Cardiac fibroblast (primary cell): ENCODE data around the gene KLRK1.
A peak's percentile ranks its signal among the peaks of the same experiment; 100 is the strongest.

Experiments used
- DNase-seq, 2 donors: peaks; one replicate each; pipeline versions ENCODE4 v3.0.0 to v3.0.0-alpha.2; 2010; ENCODE audit warnings: low read depth in 2 of 2
- H3K4me3 ChIP-seq, 2 donors: replicated peaks in 1 of 2; 1 replicate in 1 of 2; 2 replicates in 1 of 2; pipeline ENCODE4 v1.5.1; 2011; ENCODE audit warnings: low read depth in 2 of 2, low read length in 2 of 2, mild to moderate bottlenecking in 2 of 2, moderate library complexity in 1 of 2
- TF ChIP-seq, protein P1 (sequence below): IDR thresholded peaks from one replicate; pipeline ENCODE4 v1.5.1; 2011; ENCODE audit warnings: low read depth, mild to moderate bottlenecking, low read length, inconsistent platforms

KLRK1 gene

DNA sequence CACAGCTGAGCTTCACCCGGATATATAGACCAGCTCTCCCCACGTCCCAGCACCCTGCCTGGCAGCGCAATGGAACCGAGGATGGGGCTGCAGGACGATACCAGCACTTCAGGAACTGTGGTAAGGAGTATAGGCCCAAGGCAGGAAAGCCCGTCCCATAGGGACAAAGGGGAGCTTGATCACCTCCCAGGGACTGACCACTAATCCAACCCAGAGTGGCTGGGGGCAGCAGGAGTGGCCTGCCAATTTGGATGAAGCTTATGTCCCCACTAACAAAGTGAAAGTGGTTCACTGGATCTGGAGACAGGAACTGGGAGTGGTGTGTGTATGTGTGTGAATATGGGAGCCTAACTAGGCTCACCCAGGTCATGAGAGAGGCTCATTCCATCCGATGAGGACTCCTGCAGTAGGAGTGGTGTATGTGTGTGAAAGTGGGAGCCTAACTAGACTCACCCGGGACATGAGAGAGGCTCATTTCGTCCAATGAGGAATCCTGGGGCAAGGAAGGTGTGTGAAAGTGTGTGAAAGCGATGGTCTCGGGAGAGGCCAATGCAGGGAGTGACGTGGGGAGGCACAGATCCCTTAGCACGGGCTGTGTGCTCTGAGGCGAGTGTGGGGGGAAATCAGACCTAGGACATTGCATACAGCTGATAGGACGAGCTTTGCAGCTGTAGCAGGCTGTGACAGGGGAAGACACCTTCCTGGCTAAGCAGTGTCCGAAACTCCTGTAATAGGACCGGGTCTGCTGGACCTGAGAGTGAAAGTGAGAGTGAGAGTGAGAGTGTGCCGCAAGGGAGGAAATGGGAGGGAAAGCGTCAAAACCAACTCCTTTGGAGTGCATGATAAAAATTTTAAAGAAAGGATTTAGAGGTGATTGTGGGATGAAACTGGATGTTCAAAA, 25.7 kb downstream of the KLRK1 start:
- TF ChIP-seq, protein P1, sequence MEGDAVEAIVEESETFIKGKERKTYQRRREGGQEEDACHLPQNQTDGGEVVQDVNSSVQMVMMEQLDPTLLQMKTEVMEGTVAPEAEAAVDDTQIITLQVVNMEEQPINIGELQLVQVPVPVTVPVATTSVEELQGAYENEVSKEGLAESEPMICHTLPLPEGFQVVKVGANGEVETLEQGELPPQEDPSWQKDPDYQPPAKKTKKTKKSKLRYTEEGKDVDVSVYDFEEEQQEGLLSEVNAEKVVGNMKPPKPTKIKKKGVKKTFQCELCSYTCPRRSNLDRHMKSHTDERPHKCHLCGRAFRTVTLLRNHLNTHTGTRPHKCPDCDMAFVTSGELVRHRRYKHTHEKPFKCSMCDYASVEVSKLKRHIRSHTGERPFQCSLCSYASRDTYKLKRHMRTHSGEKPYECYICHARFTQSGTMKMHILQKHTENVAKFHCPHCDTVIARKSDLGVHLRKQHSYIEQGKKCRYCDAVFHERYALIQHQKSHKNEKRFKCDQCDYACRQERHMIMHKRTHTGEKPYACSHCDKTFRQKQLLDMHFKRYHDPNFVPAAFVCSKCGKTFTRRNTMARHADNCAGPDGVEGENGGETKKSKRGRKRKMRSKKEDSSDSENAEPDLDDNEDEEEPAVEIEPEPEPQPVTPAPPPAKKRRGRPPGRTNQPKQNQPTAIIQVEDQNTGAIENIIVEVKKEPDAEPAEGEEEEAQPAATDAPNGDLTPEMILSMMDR = no peak
- peak overlapping the region; percentile 53 to 58 for H3K4me3 ChIP-seq
- peak; percentile 57 to 69 for DNase-seq

GRCh38 chr12:10363658-10363913, 26.3 kb downstream of the KLRK1 start:
- DNase-seq = peak in 1 of 2 donors; percentile 26
- H3K4me3 ChIP-seq = peak overlapping the region; percentile 21 to 58
- TF ChIP-seq, protein P1 = no peak

DNA sequence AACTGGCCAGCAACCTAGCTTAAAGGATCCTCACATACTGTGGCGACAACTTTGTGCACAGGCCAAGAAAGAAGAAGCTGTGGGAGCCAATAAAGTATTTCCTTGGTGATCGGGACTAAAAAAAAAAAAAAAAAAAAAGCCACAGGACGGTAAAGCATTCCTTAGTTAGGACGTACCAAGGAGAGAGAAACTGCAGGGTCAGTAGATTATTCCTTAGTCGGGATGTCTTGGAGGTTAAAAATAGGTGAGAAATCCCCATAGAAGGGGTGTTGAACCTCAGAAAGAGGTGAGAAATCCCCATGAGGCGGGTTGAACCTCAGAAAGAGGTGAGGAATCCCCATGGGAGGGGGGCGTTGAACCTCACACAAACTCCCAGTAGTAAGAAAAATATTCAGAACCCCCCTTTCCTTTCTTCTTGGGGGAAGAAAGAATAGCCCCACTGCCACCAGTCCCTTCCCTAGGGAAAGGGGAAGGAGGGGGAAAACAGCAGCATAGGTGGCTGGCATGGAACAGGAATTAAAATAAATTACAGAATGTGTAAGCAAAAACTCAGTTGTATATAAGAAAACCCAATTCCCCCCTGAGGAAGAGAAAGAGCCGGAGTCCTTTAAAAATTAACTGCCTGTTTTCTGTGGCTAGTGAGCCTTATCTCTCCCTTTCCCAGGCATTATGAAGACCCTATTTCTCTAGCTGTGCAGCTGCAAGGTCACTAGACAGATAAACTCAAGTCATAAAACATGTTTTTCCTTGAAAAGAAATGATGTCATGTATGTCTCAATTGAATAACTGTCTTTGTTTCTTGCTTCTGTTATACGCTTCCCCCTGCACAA, 26.8 kb downstream of the KLRK1 start:
- TF ChIP-seq, protein P1 = no peak
- peak overlapping the region in 1 of 2 donors; percentile 58 for H3K4me3 ChIP-seq
- peak; percentile 26 to 51 for DNase-seq

DNA sequence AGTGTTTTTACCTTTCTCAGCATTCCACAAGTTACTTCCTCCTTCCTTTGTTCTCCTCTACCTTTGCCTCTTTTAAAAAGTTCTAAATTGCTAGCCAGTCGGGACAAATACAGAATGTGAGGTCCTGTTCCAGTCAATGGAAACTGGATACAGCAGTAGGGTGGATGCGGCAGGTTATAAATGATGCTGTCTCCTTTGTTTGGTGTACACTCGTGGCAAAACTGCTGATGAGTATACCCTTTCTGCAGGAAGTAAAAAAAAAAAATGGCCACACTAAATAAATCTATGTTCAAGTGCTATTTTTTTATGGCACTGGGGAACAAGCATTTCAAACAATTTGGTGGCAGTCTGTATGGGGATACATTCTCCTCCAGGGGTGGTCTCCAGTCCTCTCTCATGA, 27.5 kb downstream of the KLRK1 start:
- H3K4me3 ChIP-seq = no peak overlapping the region
- no peak for DNase-seq
- TF ChIP-seq, protein P1 = no peak

DNA sequence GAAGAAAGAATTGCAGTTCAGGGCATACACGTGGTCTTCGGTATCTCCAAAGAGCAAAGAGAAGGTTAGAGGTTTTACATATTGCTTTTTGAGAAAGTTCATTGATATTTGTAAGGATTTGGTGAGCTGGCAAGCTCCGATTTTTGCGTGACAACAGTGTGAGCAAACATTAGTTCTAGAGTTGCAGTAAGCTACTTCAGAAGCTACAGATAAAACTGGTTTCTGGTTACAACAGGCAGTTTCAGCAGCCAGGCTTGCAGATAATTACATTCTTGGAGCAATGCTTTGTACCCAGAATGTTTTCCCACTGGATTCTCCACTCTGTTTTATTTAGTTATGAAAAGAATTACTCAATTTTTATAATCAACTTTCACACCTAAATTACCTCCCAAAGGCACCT, 28.2 kb downstream of the KLRK1 start:
- TF ChIP-seq, protein P1 = no peak
- peak; percentile 43 to 80 for DNase-seq
- H3K4me3 ChIP-seq = no peak overlapping the region

DNA sequence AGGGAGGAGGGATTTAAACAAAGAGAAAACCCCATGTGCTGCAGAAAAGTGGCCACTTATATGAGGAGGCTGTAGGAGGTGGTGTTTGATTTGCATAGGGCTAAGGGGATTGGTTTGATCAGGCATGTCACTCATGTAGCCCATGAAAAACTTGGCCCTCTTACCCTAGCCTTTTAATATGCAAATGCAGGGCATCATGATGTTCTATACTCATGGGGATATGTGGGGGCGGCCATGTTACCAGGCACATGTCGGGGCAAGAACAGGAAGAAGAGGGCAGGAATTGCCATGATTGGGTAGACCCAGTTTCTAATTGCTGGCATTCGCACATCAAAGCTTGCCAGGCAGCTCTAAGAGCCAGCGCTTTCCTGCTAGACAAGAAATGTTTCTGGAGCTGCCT, 28.8 kb downstream of the KLRK1 start:
- no peak overlapping the region for H3K4me3 ChIP-seq
- TF ChIP-seq, protein P1 = no peak

More for the DNA sequence above, 28.8 kb downstream of the KLRK1 start:
- peak in 1 of 2 donors; percentile 65 for DNase-seq
